H1 (cell line): Measurements from ENCODE around the gene METTL18.

ENCODE experiments used
- EGR1 ChIP-seq: IDR thresholded peaks from 2 replicates; pipeline ENCODE4 v1.6.1; 2011; ENCODE audit warnings: low read depth, low read length, borderline replicate concordance
- EZH2 ChIP-seq: fragments of 200-600 bp; sonication (generic); IDR thresholded peaks from 2 replicates; pipeline ENCODE4 v1.7.1; 2012; ENCODE audit warnings: low read depth, mild to moderate bottlenecking, moderate library complexity, low read length, inconsistent platforms; ENCODE audit not compliant: severe bottlenecking
- SUZ12 ChIP-seq: fragments of 200-600 bp; sonication (generic); IDR thresholded peaks from 2 replicates; pipeline ENCODE4 v1.6.1; 2012; ENCODE audit warnings: mild to moderate bottlenecking, inconsistent platforms, low read length, moderate library complexity, mixed read lengths
- ZNF274 ChIP-seq: IDR thresholded peaks from 2 replicates; pipeline ENCODE4 v1.7.0; 2012; ENCODE audit warnings: low read length, borderline replicate concordance; ENCODE audit errors: extremely low read depth

DNA sequence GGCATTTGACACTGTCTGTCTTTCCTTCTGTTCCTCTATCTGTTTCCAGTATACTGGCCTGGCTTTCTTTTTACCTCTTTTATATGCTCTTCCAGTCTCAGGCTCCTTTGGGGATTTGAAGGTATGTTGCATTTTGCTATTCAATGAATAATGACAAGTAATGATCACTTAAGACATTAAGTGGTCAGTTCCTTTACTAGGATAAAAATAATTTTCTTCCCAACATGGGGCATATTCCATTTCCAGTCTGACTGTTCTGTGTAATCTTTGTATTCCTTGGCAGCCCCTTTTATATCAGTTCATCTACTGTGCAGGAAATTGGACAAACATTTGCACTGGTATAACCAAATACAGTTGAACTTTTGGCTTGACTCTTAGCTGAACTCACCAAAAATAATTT lies 15.6 kb downstream of the METTL18 start:
- TF ChIP-seq ZNF274, result no peak
- no peak for TF ChIP-seq SUZ12
- TF ChIP-seq EZH2, result no peak
- TF ChIP-seq EGR1, result no peak
